ENCODE data around the gene ZNF778.

ZNF778 gene

DNA sequence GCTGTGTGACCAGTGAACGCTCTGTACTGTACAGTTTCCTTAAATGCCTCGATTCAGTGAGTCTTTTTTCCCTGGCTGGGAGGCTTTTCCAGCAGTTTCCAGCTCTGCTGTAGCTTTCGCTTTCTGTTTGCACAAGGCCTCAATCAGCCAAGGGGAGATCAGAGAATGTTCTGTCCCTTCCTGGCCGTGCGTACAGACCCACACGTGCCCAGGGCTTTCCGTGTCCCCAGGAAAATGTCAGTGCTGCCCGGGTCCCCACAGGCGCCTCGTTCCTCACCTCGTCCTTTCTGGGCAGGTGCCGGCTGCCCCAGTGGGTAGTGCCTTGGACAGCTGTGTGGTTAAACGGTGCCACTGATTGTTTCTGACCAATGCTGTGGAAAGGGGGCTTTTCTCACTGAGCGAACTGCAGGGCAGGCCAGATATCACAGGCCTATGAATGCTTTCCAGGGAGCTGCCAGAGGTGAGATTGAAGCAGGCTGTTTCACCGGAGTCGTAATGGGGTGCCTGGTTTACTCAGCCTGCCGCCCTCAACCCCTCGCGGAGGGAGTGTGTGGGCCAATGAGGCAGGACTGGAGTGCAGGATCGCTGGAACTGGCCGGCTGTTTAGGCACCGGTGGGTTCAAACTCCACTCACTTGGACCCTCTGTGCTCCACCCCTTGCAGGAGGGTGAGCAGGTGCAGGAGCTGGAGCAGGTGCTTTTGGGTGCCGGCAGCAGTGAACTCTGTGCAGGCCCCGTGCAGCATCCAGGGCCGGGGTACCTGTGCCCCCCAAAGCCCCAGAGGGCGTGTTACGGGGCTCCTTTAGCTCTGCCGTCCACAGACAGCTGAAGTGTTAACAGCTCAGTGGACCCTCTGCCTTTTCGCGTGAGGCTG lies 44.4 kb downstream of the ZNF778 start:
- Histone ChIP-seq H4K20me1 (ENCODE audit: low read depth, low read length) (no peaks in the 10 kb centered on the region), H3K36me3 (ENCODE audit: low read length) (no peaks in the 10 kb centered on the region), H3K4me2 (ENCODE audit: low read depth, low read length, poor library complexity, severe bottlenecking) (no peak overlapping the region), H3K4me3 (ENCODE audit: insufficient read depth, low read length, poor library complexity, severe bottlenecking) (no peak overlapping the region), H3K9ac (ENCODE audit: low read length) (no peak overlapping the region), H2AFZ (ENCODE audit: low read depth, low read length, severe bottlenecking) (no peak overlapping the region), H3K27ac (ENCODE audit: low read depth, low read length) (no peak overlapping the region), H3K9me2 (replicated peaks; ENCODE audit: insufficient read depth, low read length) (no peaks in the 10 kb centered on the region), H3K79me2 (ENCODE audit: insufficient read depth, low read length) (no peaks in the 10 kb centered on the region), H3K9me3 (ENCODE audit: insufficient read depth, low read length) (no peaks in the 10 kb centered on the region), H3F3A (ENCODE audit: insufficient read depth) (0 out of 2 replicates have a peak, but pooled peaks cover 3% of the 10 kb centered on the region), H3K27me3 (ENCODE audit: low read length) (no peaks in the 10 kb centered on the region)
- TF ChIP-seq EZH2phosphoT487 (conservative IDR thresholded peaks at IDR 0.05; ENCODE audit: low read length) (no peak), CTCF (IDR thresholded peaks at IDR 0.05; ENCODE audit: insufficient read depth, low read length, poor library complexity, severe bottlenecking) (no peak)

- Histone ChIP-seq H3K9ac (ENCODE audit: low read length) (no peak overlapping the region), H3F3A (ENCODE audit: insufficient read depth) (0 out of 2 replicates have a peak, but pooled peaks cover 3% of the 10 kb centered on the region), H4K20me1 (ENCODE audit: low read depth, low read length) (no peaks in the 10 kb centered on the region), H3K4me2 (ENCODE audit: low read depth, low read length, poor library complexity, severe bottlenecking) (no peak overlapping the region), H2AFZ (ENCODE audit: low read depth, low read length, severe bottlenecking) (no peak overlapping the region), H3K9me3 (ENCODE audit: insufficient read depth, low read length) (no peaks in the 10 kb centered on the region), H3K4me3 (ENCODE audit: insufficient read depth, low read length, poor library complexity, severe bottlenecking) (no peak overlapping the region), H3K9me2 (replicated peaks; ENCODE audit: insufficient read depth, low read length) (no peaks in the 10 kb centered on the region), H3K27me3 (ENCODE audit: low read length) (no peaks in the 10 kb centered on the region), H3K27ac (ENCODE audit: low read depth, low read length) (no peak overlapping the region), H3K79me2 (ENCODE audit: insufficient read depth, low read length) (no peaks in the 10 kb centered on the region), H3K36me3 (ENCODE audit: low read length) (no peaks in the 10 kb centered on the region)
- TF ChIP-seq EZH2phosphoT487 (conservative IDR thresholded peaks at IDR 0.05; ENCODE audit: low read length) (no peak), CTCF (IDR thresholded peaks at IDR 0.05; ENCODE audit: insufficient read depth, low read length, poor library complexity, severe bottlenecking) (no peak)
These were observed 47.5 kb downstream of the ZNF778 start for GRCh38 chr16:89264800-89265550.

GRCh38 chr16:89265647-89266046 lies 48.1 kb downstream of the ZNF778 start:
- no peak overlapping the region for H3K27ac ChIP-seq (ENCODE audit: low read depth, low read length)
- H3K9me3 ChIP-seq (ENCODE audit: insufficient read depth, low read length) = no peaks in the 10 kb centered on the region
- H3F3A ChIP-seq (ENCODE audit: insufficient read depth) = 0 out of 2 replicates have a peak, but pooled peaks cover 3% of the 10 kb centered on the region
- H3K27me3 ChIP-seq (ENCODE audit: low read length) = no peaks in the 10 kb centered on the region
- no peaks in the 10 kb centered on the region for H3K9me2 ChIP-seq (replicated peaks; ENCODE audit: insufficient read depth, low read length)
- no peak overlapping the region for H3K9ac ChIP-seq (ENCODE audit: low read length)
- no peaks in the 10 kb centered on the region for H4K20me1 ChIP-seq (ENCODE audit: low read depth, low read length)
- no peak overlapping the region for H3K4me2 ChIP-seq (ENCODE audit: low read depth, low read length, poor library complexity, severe bottlenecking)
- no peak for TF ChIP-seq EZH2phosphoT487 (conservative IDR thresholded peaks at IDR 0.05; ENCODE audit: low read length)
- no peak for TF ChIP-seq CTCF (IDR thresholded peaks at IDR 0.05; ENCODE audit: insufficient read depth, low read length, poor library complexity, severe bottlenecking)
- H2AFZ ChIP-seq (ENCODE audit: low read depth, low read length, severe bottlenecking) = no peak overlapping the region
- H3K36me3 ChIP-seq (ENCODE audit: low read length) = no peaks in the 10 kb centered on the region
- no peak overlapping the region for H3K4me3 ChIP-seq (ENCODE audit: insufficient read depth, low read length, poor library complexity, severe bottlenecking)
- H3K79me2 ChIP-seq (ENCODE audit: insufficient read depth, low read length) = no peaks in the 10 kb centered on the region
